Keratinocyte (primary cell): Measurements from ENCODE around the gene TMEM131.

Experiments used
- EZH2 ChIP-seq: IDR thresholded peaks from one replicate; pipeline ENCODE4 v1.6.1; 2012; ENCODE audit warnings: inconsistent platforms, mild to moderate bottlenecking, low read length, moderate library complexity
- TF ChIP-seq, protein P1 (sequence below), 3 experiments: IDR thresholded peaks in 1 of 3; conservative IDR thresholded peaks in 1 of 3; optimal IDR thresholded peaks in 1 of 3; 2 replicates in 2 of 3; 3 replicates in 1 of 3; pipeline versions ENCODE3 to v1.5.1; 2011; ENCODE audit warnings: low read length in 3 of 3, mild to moderate bottlenecking in 3 of 3, moderate library complexity in 2 of 3, control low read depth in 1 of 3, inconsistent platforms in 1 of 3; ENCODE audit not compliant: insufficient read depth in 2 of 3; ENCODE audit errors: extremely low read depth in 1 of 3

DNA sequence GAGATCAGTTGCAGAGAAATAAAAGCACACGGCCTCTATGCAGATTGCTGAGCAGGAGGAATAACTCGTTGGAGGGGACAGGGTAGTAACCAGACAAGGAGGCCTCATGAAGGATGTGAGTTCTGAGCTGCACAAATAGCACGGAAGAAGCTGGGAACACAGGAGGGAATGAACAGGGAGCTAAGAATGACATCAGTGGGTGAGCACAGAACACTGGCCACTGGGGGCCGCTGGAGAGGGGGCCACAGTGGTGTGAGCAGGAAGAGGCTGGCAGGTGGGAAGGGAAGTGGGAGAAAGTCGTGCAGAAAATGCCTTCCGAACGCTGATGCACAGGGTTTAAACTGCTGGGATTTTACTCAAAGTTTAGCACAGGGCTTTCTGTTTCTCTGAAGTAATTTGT is 221.3 kb downstream of the TMEM131 start:
- TF ChIP-seq, protein P1, sequence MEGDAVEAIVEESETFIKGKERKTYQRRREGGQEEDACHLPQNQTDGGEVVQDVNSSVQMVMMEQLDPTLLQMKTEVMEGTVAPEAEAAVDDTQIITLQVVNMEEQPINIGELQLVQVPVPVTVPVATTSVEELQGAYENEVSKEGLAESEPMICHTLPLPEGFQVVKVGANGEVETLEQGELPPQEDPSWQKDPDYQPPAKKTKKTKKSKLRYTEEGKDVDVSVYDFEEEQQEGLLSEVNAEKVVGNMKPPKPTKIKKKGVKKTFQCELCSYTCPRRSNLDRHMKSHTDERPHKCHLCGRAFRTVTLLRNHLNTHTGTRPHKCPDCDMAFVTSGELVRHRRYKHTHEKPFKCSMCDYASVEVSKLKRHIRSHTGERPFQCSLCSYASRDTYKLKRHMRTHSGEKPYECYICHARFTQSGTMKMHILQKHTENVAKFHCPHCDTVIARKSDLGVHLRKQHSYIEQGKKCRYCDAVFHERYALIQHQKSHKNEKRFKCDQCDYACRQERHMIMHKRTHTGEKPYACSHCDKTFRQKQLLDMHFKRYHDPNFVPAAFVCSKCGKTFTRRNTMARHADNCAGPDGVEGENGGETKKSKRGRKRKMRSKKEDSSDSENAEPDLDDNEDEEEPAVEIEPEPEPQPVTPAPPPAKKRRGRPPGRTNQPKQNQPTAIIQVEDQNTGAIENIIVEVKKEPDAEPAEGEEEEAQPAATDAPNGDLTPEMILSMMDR (optimal IDR thresholded peaks at IDR 0.05 in 1 of 3, IDR thresholded peaks at IDR 0.05 in 1 of 3, conservative IDR thresholded peaks at IDR 0.05 in 1 of 3; ENCODE audit: extremely low read depth in 1 of 3, insufficient read depth in 2 of 3, low read length in 3 of 3): peak; percentile 28 to 59 (median 40)
- no peak for TF ChIP-seq EZH2
